ENCODE results near the gene REEP2.

Gene REEP2

DNA sequence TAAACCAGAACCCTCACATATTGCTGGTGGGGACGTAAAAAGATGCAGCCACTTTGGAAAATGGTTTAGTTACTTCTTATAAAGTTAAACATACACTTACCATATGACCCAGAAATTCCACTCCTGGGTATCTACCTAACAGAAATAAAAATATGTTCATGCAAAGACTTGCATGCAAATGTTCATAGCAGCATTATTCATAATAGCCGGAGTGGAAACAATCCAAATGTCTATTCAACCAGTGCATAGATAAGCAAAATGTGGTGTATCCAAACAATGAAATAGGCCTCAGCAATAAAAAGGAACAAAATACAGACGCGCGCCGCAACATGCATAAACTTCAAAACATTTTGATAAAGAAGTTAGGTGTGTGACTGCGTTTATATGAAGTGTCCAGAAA is 38.1 kb downstream of the REEP2 start:
- TF ChIP-seq, protein P1, sequence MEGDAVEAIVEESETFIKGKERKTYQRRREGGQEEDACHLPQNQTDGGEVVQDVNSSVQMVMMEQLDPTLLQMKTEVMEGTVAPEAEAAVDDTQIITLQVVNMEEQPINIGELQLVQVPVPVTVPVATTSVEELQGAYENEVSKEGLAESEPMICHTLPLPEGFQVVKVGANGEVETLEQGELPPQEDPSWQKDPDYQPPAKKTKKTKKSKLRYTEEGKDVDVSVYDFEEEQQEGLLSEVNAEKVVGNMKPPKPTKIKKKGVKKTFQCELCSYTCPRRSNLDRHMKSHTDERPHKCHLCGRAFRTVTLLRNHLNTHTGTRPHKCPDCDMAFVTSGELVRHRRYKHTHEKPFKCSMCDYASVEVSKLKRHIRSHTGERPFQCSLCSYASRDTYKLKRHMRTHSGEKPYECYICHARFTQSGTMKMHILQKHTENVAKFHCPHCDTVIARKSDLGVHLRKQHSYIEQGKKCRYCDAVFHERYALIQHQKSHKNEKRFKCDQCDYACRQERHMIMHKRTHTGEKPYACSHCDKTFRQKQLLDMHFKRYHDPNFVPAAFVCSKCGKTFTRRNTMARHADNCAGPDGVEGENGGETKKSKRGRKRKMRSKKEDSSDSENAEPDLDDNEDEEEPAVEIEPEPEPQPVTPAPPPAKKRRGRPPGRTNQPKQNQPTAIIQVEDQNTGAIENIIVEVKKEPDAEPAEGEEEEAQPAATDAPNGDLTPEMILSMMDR (conservative IDR thresholded peaks at IDR 0.05; ENCODE audit: low read depth, low read length): no peak
- Histone ChIP-seq H3K27ac (no peak overlapping the region), H3K4me1 (ENCODE audit: low read depth, poor library complexity, severe bottlenecking) (no peaks in the 10 kb centered on the region), H2AFZ (ENCODE audit: low read depth) (no peak overlapping the region), H3K36me3 (ENCODE audit: insufficient read depth) (no peaks in the 10 kb centered on the region), H4K20me1 (ENCODE audit: insufficient read depth) (no peaks in the 10 kb centered on the region), H3K9ac (no peak overlapping the region), H3K79me2 (ENCODE audit: insufficient read depth, low read depth) (no peaks in the 10 kb centered on the region), H3K27me3 (ENCODE audit: insufficient read depth, low read depth) (no peaks in the 10 kb centered on the region), H3K4me2 (no peak overlapping the region), H3K4me3 (IDR thresholded peaks at IDR 0.05; ENCODE audit: insufficient read depth, low read depth, low read length) (no peak overlapping the region)

DNA sequence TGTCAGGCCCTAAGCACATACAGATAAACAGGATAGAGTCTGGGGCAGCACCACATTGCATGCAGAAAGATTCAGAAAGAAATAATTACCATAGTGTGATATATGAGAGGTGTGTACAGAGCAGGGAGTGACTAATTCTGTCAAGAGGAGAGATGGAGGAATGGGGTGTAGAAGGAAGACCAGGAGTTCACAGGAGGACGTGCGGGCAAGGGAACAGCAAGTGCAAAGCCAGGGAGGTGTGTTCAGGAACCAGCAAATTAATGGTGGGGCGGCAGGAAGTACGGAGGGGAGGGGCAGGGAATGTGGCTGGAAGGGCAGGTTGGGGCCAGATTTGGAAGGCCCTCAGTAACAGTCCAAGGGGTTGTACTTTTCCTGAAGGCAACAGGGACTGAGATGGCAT is 43.8 kb downstream of the REEP2 start:
- Histone ChIP-seq H3K9ac (no peak overlapping the region), H3K4me1 (ENCODE audit: low read depth, poor library complexity, severe bottlenecking) (no peaks in the 10 kb centered on the region), H3K27me3 (ENCODE audit: insufficient read depth, low read depth) (no peaks in the 10 kb centered on the region), H3K27ac (no peak overlapping the region), H3K4me2 (no peak overlapping the region), H3K4me3 (IDR thresholded peaks at IDR 0.05; ENCODE audit: insufficient read depth, low read depth, low read length) (no peak overlapping the region), H3K36me3 (ENCODE audit: insufficient read depth) (no peaks in the 10 kb centered on the region), H4K20me1 (ENCODE audit: insufficient read depth) (no peaks in the 10 kb centered on the region), H2AFZ (ENCODE audit: low read depth) (no peak overlapping the region), H3K79me2 (ENCODE audit: insufficient read depth, low read depth) (no peaks in the 10 kb centered on the region)
- TF ChIP-seq, protein P1 (conservative IDR thresholded peaks at IDR 0.05; ENCODE audit: low read depth, low read length): no peak

DNA sequence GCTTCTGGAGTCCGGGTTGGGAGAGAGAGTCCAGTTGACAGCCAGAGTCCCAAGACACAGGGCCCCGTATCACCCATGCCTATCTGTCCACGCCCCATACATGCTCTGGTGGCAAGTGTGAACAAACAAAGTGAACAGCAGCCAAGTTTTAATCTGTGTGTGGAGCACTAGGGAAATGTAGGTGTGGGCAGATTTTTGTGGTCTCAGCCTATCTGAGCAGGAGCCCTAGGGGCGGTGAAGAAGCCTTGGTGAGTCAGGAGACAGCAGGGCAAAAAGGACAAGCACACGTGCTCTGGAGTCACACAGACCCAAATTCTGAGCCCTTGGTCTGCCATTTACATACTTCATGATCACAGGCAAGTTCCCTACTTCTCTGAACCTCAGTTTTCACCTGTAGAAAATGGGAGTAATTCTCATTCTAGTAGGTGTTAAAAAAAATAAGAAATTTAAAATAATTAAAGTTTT is 49.7 kb downstream of the REEP2 start:
- no peak overlapping the region for H3K4me3 ChIP-seq (IDR thresholded peaks at IDR 0.05; ENCODE audit: insufficient read depth, low read depth, low read length)
- peaks cover 20% of the 10 kb centered on the region for H3K27me3 ChIP-seq (ENCODE audit: insufficient read depth, low read depth)
- no peak overlapping the region for H2AFZ ChIP-seq (ENCODE audit: low read depth)
- no peak overlapping the region for H3K27ac ChIP-seq
- no peak overlapping the region for H3K4me2 ChIP-seq
- peaks cover 8% of the 10 kb centered on the region for H3K4me1 ChIP-seq (ENCODE audit: low read depth, poor library complexity, severe bottlenecking)
- TF ChIP-seq, protein P1 (conservative IDR thresholded peaks at IDR 0.05; ENCODE audit: low read depth, low read length): no peak
- no peaks in the 10 kb centered on the region for H3K79me2 ChIP-seq (ENCODE audit: insufficient read depth, low read depth)
- H4K20me1 ChIP-seq (ENCODE audit: insufficient read depth): no peaks in the 10 kb centered on the region
- H3K36me3 ChIP-seq (ENCODE audit: insufficient read depth): no peaks in the 10 kb centered on the region
- H3K9ac ChIP-seq: no peak overlapping the region

DNA sequence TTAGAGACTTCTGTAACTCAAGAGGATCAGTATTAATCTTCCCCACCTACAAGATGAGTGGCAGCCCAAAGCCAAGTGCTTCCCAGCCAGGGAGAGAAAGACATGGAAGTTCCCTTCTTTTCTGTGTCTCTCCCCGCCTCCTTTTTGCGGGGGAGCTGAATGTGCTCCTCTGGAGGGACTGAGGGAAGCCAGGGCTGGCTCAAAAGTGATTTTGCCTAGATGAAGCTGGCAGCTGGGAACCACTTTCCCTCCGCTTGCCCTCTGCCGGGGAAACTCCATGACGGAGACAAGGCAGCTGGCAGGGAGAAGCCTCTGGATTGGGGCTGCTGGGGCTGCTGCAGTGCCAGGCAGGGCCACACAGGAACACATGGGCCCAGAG is 50.8 kb downstream of the REEP2 start:
- no peak overlapping the region for H3K4me2 ChIP-seq

More for the DNA sequence above, 50.8 kb downstream of the REEP2 start:
- no peak overlapping the region for H3K4me3 ChIP-seq (IDR thresholded peaks at IDR 0.05; ENCODE audit: insufficient read depth, low read depth, low read length)
- no peak overlapping the region for H2AFZ ChIP-seq (ENCODE audit: low read depth)
- peaks cover 20% of the 10 kb centered on the region for H3K27me3 ChIP-seq (ENCODE audit: insufficient read depth, low read depth)
- no peaks in the 10 kb centered on the region for H3K36me3 ChIP-seq (ENCODE audit: insufficient read depth)
- no peak overlapping the region for H3K9ac ChIP-seq
- no peaks in the 10 kb centered on the region for H4K20me1 ChIP-seq (ENCODE audit: insufficient read depth)
- TF ChIP-seq, protein P1 (conservative IDR thresholded peaks at IDR 0.05; ENCODE audit: low read depth, low read length): no peak
- H3K27ac ChIP-seq: no peak overlapping the region
- H3K79me2 ChIP-seq (ENCODE audit: insufficient read depth, low read depth): no peaks in the 10 kb centered on the region
- H3K4me1 ChIP-seq (ENCODE audit: low read depth, poor library complexity, severe bottlenecking): peaks cover 8% of the 10 kb centered on the region
